Measurements from ENCODE around the gene LARP4.

Gene LARP4

GRCh38 chr12:50529345-50529744, 128.7 kb downstream of the LARP4 start:
- no peak for DNase-seq
